CD4-positive, alpha-beta T cell treated with Interleukin-12 subunit alpha and Interleukin-12 subunit beta, for 1 hour (primary cell): ENCODE measurements around the gene KCNIP1.

Experiments used
- DNase-seq: peaks from one replicate; pipeline ENCODE4 v3.0.0-alpha.2; 2020

The KCNIP1 gene

GRCh38 chr5:170503990-170504596, at the start of gene KCNIP1:
Gene KCNIP1, plus strand, starts transcription at chr5:170504020.
- DNase-seq, result no peak

GRCh38 chr5:170463426-170463825, 40.4 kb upstream of the KCNIP1 start:
- DNase-seq, result no peak

GRCh38 chr5:170464280-170465127, 39.3 kb upstream of the KCNIP1 start:
- no peak for DNase-seq

- DNase-seq, result no peak
Observed at GRCh38 chr5:170466553-170466952, 37.3 kb upstream of the KCNIP1 start.

- DNase-seq, result no peak
Observed at GRCh38 chr5:170466988-170467707, 36.7 kb upstream of the KCNIP1 start.

GRCh38 chr5:170468633-170469285, 35.1 kb upstream of the KCNIP1 start:
- no peak for DNase-seq

GRCh38 chr5:170469414-170469813, 34.4 kb upstream of the KCNIP1 start:
- DNase-seq, result no peak

GRCh38 chr5:170470275-170470674, 33.5 kb upstream of the KCNIP1 start:
- DNase-seq, result no peak

- DNase-seq, result no peak
Observed at GRCh38 chr5:170470808-170471404, 32.9 kb upstream of the KCNIP1 start.

GRCh38 chr5:170471551-170472178, 32.2 kb upstream of the KCNIP1 start:
- no peak for DNase-seq

- DNase-seq, result no peak
Observed at GRCh38 chr5:170473642-170474041, 30.2 kb upstream of the KCNIP1 start.

GRCh38 chr5:170474489-170475274, 29.1 kb upstream of the KCNIP1 start:
- no peak for DNase-seq

- no peak for DNase-seq
Observed at GRCh38 chr5:170475294-170476000, 28.4 kb upstream of the KCNIP1 start.

GRCh38 chr5:170476704-170477103, 27.1 kb upstream of the KCNIP1 start:
- DNase-seq, result no peak

- DNase-seq, result no peak
Observed at GRCh38 chr5:170477906-170478305, 25.9 kb upstream of the KCNIP1 start.

GRCh38 chr5:170478306-170478705, 25.5 kb upstream of the KCNIP1 start:
- no peak for DNase-seq

- DNase-seq, result no peak
Observed at GRCh38 chr5:170479484-170479883, 24.3 kb upstream of the KCNIP1 start.

GRCh38 chr5:170480260-170480659, 23.6 kb upstream of the KCNIP1 start:
- no peak for DNase-seq

GRCh38 chr5:170481849-170482248, 22.0 kb upstream of the KCNIP1 start:
- no peak for DNase-seq

- no peak for DNase-seq
Observed at GRCh38 chr5:170482511-170482910, 21.3 kb upstream of the KCNIP1 start.
